Activated CD4-positive, alpha-beta T cell treated with anti-CD3 and anti-CD28 coated beads, Interleukin-2, amount 10 ng/mL, durations not matched to agents 7 days and 5 days (primary cell): Measurements from ENCODE around the gene THSD4. TPM values are rescaled to one million over a fixed set of nuclear protein-coding genes. Genes with fewer than 3 reads are reported as not detected.

Experiments used
- CTCF ChIA-PET: fragments of 350-600 bp; sonication (Branson Sonifier 250); formaldehyde crosslinking; loops from one replicate; lab custom pipeline; 2021; ENCODE audit warnings: antibody characterized with exemption; lab: Charles Lee
- POLR2A ChIA-PET: fragments of 350-600 bp; sonication (Branson Sonifier 250); formaldehyde crosslinking; loops from one replicate; lab custom pipeline; 2021; ENCODE audit warnings: antibody characterized with exemption; lab: Charles Lee
- DNase-seq: peaks from one replicate; pipeline ENCODE4 v3.0.0-alpha.2; 2020
- H3K27ac Mint-ChIP-seq: one replicate; pipeline ENCODE4 v1.8.0; 2021; ENCODE audit warnings: mild to moderate bottlenecking, moderate library complexity, mixed read lengths
- H3K27me3 Mint-ChIP-seq: one replicate; pipeline ENCODE4 v1.8.0; 2021; ENCODE audit warnings: mixed read lengths
- H3K36me3 Mint-ChIP-seq: one replicate; pipeline ENCODE4 v1.8.0; 2021; ENCODE audit warnings: low read depth, mixed read lengths
- H3K4me1 Mint-ChIP-seq: one replicate; pipeline ENCODE4 v1.8.0; 2021; ENCODE audit warnings: mixed read lengths
- H3K4me3 Mint-ChIP-seq: one replicate; pipeline ENCODE4 v1.8.0; 2021; ENCODE audit warnings: mild to moderate bottlenecking, moderate library complexity, mixed read lengths
- H3K9me3 Mint-ChIP-seq: one replicate; pipeline ENCODE4 v1.8.0; 2021; ENCODE audit warnings: mixed read lengths
- total RNA-seq, 2 experiments: library from RNA; stranded (reverse); gene quantifications; one replicate each; pipeline ENCODE4 v1.2.3, GENCODE V29; 2021

The THSD4 gene
- total RNA-seq, 2 experiments from 2014 or later = not detected

DNA sequence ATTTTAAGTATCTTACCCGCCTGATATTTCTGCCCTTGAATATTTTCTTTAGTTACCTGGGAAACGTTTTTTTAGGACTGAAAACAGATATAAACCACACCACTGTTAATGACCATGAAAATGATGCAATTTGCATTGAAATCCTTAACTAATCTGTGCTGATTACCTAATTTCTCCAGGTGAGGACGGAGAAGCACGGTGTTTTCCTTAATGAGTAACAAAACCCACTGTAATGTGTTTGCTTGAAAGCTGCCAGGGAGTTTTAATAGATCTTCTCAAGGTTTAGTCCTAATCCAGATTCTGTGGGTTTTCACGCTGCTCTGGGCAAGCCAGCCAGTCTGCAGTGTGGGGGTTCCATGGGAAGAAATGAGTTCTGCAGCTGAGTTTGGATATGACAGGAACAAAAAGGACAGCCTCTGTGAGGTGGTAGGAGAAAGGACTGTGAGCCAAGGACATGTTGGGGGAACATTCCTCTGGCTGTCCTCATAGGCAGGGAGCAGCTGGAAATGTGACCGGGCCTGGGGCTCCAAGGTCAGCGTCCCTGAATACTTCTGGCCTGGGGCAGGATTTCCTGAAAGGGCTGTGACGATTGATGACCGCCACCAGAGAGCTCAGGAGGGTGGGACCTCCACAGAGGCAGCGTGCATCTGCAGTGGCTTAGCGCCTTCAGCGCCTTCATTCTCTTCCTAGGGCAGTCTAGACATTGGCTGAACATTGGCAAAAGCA is 18.6 kb downstream of the THSD4 start:
- H3K27me3 Mint-ChIP-seq = peaks cover 9% of the 10 kb centered on the region
- H3K4me3 Mint-ChIP-seq = no peak overlapping the region
- ChIA-PET POLR2A (no interaction called here), CTCF (no interaction called here)
- no peaks in the 10 kb centered on the region for H3K36me3 Mint-ChIP-seq
- no peaks in the 10 kb centered on the region for H3K4me1 Mint-ChIP-seq
- no peaks in the 10 kb centered on the region for H3K9me3 Mint-ChIP-seq
- H3K27ac Mint-ChIP-seq = no peak overlapping the region
- no peak for DNase-seq

DNA sequence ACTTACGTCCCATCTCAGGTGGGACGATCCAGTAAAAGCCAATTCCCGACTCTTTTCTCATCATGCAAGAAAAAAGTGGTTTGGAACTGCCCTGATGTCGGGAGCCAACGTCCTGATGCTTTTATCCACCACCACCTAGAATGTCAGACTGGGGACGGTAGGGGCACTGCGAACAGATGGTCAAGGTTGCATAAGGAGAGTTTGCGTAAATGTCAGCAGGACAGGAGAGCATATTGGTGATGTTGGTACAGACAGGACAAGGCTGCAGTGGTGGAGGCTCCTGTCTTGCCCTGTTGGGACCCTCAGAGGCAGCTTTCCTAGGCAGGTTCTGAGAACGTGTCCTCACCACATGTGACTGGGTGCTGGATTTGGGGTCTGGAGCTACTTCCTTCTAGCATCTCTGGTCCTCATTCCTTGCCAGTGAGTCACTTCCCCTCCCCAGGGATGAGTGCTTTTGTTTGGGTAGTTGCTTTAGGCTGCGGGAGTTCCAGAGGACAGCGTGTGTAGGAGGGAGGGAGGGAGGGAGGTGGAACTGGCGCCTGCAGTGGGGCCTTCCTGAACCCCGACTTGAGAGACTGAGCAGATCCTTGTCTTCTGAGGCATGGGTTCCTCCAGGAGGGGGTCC is 21.0 kb downstream of the THSD4 start:
- ChIA-PET CTCF (no interaction called here), POLR2A (no interaction called here)
- Mint-ChIP-seq H3K36me3 (no peaks in the 10 kb centered on the region), H3K4me1 (no peaks in the 10 kb centered on the region), H3K27ac (no peak overlapping the region), H3K9me3 (no peaks in the 10 kb centered on the region), H3K4me3 (no peak overlapping the region), H3K27me3 (peaks cover 10% of the 10 kb centered on the region)
- no peak for DNase-seq

GRCh38 chr15:71136793-71137518 is 21.7 kb downstream of the THSD4 start:
- no peak overlapping the region for H3K27ac Mint-ChIP-seq
- ChIA-PET CTCF (no interaction called here), POLR2A (no interaction called here)
- H3K27me3 Mint-ChIP-seq = peaks cover 10% of the 10 kb centered on the region
- H3K4me1 Mint-ChIP-seq = no peaks in the 10 kb centered on the region
- DNase-seq = no peak
- H3K4me3 Mint-ChIP-seq = no peak overlapping the region
- H3K9me3 Mint-ChIP-seq = no peaks in the 10 kb centered on the region
- H3K36me3 Mint-ChIP-seq = no peaks in the 10 kb centered on the region

GRCh38 chr15:71138473-71138872 is 23.2 kb downstream of the THSD4 start:
- POLR2A ChIA-PET = no interaction called here
- H3K4me3 Mint-ChIP-seq = no peak overlapping the region
- CTCF ChIA-PET = no interaction called here

DNA sequence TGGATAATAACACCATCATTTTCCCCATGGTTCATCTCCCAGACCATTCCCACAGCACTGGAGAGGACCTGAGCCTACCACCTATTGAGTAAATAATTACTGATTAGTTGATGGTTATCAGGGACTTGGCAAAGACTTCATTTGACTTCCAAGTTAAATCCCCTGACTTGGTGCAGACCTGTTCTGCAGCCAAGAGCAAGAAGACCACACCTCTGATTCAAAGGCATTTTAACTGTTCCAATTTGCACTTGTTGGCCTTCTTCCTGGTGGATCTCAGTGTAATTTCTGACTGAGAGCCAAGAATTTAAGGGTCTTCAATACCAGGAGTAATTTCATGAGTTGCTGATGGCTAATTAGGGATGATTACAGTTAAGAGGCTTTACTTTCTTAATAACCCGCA is 24.0 kb downstream of the THSD4 start:
- peaks cover 4% of the 10 kb centered on the region for H3K27me3 Mint-ChIP-seq
- no peak for DNase-seq
- H3K36me3 Mint-ChIP-seq = no peaks in the 10 kb centered on the region
- no peaks in the 10 kb centered on the region for H3K9me3 Mint-ChIP-seq
- ChIA-PET CTCF (no interaction called here), POLR2A (no interaction called here)
- no peak overlapping the region for H3K27ac Mint-ChIP-seq
- H3K4me3 Mint-ChIP-seq = no peak overlapping the region
- H3K4me1 Mint-ChIP-seq = no peaks in the 10 kb centered on the region

More at GRCh38 chr15:71138473-71138872, 23.2 kb downstream of the THSD4 start:
- no peaks in the 10 kb centered on the region for H3K36me3 Mint-ChIP-seq
- H3K9me3 Mint-ChIP-seq = no peaks in the 10 kb centered on the region
- no peak for DNase-seq
- H3K27me3 Mint-ChIP-seq = peaks cover 8% of the 10 kb centered on the region
- no peaks in the 10 kb centered on the region for H3K4me1 Mint-ChIP-seq
- H3K27ac Mint-ChIP-seq = no peak overlapping the region

GRCh38 chr15:71141572-71141971 is 26.3 kb downstream of the THSD4 start:
- Mint-ChIP-seq H3K36me3 (no peaks in the 10 kb centered on the region), H3K9me3 (no peaks in the 10 kb centered on the region), H3K4me1 (no peaks in the 10 kb centered on the region), H3K4me3 (no peak overlapping the region), H3K27ac (no peak overlapping the region), H3K27me3 (peaks cover 11% of the 10 kb centered on the region)
- ChIA-PET POLR2A (no interaction called here), CTCF (no interaction called here)
- no peak for DNase-seq

GRCh38 chr15:71142780-71143179 is 27.5 kb downstream of the THSD4 start:
- DNase-seq = no peak
- H3K9me3 Mint-ChIP-seq = no peaks in the 10 kb centered on the region
- POLR2A ChIA-PET = no interaction called here
- no peak overlapping the region for H3K4me3 Mint-ChIP-seq
- H3K27ac Mint-ChIP-seq = no peak overlapping the region
- no peaks in the 10 kb centered on the region for H3K4me1 Mint-ChIP-seq
- peaks cover 11% of the 10 kb centered on the region for H3K27me3 Mint-ChIP-seq
- CTCF ChIA-PET = no interaction called here
- no peaks in the 10 kb centered on the region for H3K36me3 Mint-ChIP-seq

- H3K36me3 Mint-ChIP-seq = no peaks in the 10 kb centered on the region
- no peaks in the 10 kb centered on the region for H3K4me1 Mint-ChIP-seq
- H3K4me3 Mint-ChIP-seq = no peak overlapping the region
- H3K9me3 Mint-ChIP-seq = no peaks in the 10 kb centered on the region
- no peak overlapping the region for H3K27ac Mint-ChIP-seq
- CTCF ChIA-PET = no interaction called here
- no peak for DNase-seq
- H3K27me3 Mint-ChIP-seq = peaks cover 11% of the 10 kb centered on the region
- POLR2A ChIA-PET = no interaction called here
Observed at GRCh38 chr15:71143373-71144310, 28.4 kb downstream of the THSD4 start.

- no peak for DNase-seq
- Mint-ChIP-seq H3K27ac (no peak overlapping the region), H3K4me3 (no peak overlapping the region), H3K9me3 (no peaks in the 10 kb centered on the region), H3K36me3 (no peaks in the 10 kb centered on the region), H3K27me3 (peaks cover 9% of the 10 kb centered on the region), H3K4me1 (no peaks in the 10 kb centered on the region)
- ChIA-PET CTCF (no interaction called here), POLR2A (no interaction called here)
Observed at GRCh38 chr15:71145648-71146047, 30.4 kb downstream of the THSD4 start.

DNA sequence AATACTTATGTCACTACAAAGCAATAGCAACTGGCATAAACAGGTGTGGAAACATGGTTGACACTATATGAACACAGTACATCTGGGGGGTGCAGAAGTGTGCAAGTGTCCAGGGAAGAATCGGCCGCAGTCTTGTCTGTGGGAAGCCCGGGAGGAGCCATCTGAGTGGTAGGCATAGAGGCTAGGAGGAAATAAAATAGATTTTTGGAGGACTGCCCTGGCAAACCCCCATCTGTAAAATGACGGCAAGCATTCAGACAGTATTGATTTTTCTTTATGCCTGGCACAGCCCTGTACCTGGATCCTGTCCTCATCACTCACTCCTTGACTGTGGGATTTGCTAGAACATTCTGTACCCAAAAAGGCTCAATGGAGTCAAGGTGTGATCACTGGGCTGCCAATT is 31.3 kb downstream of the THSD4 start:
- H3K27ac Mint-ChIP-seq = no peak overlapping the region
- DNase-seq = no peak
- ChIA-PET POLR2A (no interaction called here), CTCF (no interaction called here)
- H3K4me3 Mint-ChIP-seq = no peak overlapping the region
- H3K27me3 Mint-ChIP-seq = peaks cover 9% of the 10 kb centered on the region
- no peaks in the 10 kb centered on the region for H3K4me1 Mint-ChIP-seq
- H3K9me3 Mint-ChIP-seq = no peaks in the 10 kb centered on the region
- no peaks in the 10 kb centered on the region for H3K36me3 Mint-ChIP-seq

DNA sequence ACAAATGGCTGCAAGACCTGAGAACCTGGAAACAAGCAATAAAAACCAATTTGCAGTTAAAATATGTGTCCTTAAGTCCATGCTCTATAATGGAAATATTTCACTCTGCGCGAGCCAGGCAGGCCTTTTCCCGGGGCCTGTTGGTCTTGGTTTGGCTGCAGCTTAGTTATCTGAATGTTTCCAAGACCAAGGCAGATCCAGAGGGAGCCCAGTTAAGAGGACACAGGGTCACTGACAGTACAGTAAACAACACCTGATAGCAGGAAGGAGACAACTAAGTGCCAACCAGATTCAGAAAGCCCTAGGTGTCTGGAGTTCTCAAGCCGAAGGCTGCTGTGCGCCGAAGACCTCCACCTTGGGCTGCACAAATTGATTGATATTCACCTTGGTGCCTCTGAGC is 32.8 kb downstream of the THSD4 start:
- H3K9me3 Mint-ChIP-seq = no peaks in the 10 kb centered on the region
- H3K27ac Mint-ChIP-seq = no peak overlapping the region
- CTCF ChIA-PET = interaction anchor here (1.0 kb wide), 1 partner anchor 142 kb away, joined by 3 read pairs; no protein-coding TSS in a partner anchor
- no peaks in the 10 kb centered on the region for H3K36me3 Mint-ChIP-seq
- POLR2A ChIA-PET = no interaction called here
- DNase-seq = no peak
- H3K4me1 Mint-ChIP-seq = no peaks in the 10 kb centered on the region
- H3K4me3 Mint-ChIP-seq = no peak overlapping the region
- H3K27me3 Mint-ChIP-seq = peaks cover 9% of the 10 kb centered on the region

DNA sequence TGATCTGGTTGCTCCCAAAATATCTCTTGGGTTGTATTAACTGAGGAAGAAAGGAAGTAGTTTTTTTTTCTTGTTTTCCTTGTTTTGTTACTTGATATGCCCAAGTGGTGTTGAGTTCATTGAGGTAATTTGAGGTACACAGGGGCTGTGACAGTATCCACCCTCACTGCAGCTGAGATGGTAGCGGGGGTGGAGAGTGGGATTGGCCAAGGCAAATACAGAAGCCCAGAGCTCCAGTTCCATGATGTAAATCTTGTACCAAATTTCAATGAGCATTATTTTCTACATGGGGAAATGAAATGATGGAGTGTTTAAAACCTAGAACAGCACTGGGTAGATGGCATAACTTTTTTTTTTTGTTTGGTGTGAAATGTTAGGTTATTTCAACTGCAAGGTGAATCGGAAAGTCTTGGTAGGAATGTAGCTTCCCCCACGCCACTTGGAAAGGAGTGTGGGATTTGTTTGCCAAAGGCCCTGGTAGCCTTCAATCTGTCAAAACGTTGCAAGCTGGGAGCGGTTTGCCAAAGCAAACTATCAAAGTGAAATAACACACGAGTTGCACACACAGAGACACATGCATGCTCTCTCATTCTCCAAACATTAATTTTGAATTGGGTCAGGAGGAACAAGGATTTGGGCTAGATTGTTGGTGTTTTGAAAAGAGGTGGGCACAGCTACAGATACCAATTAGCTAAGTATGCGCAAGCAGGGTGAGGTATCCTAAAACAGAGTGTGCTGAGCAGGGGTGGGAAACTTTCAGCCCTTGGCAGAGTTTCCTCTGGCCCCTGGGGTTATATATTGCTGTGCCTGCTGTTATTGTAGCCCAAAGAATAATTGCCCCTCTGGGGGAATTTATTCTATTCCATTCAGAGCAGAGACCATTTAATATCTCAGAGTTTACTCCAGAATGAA is 34.6 kb downstream of the THSD4 start:
- DNase-seq = no peak
- H3K9me3 Mint-ChIP-seq = no peaks in the 10 kb centered on the region
- peaks cover 6% of the 10 kb centered on the region for H3K27me3 Mint-ChIP-seq
- H3K36me3 Mint-ChIP-seq = no peaks in the 10 kb centered on the region
- ChIA-PET POLR2A (no interaction called here), CTCF (no interaction called here)
- H3K4me1 Mint-ChIP-seq = no peaks in the 10 kb centered on the region
- H3K4me3 Mint-ChIP-seq = no peak overlapping the region
- H3K27ac Mint-ChIP-seq = no peak overlapping the region
